SK-N-SH (cell line): Measurements from ENCODE around the gene TUBGCP2.

Experiments
- EZH2phosphoT487 ChIP-seq: fragments of 200-600 bp; sonication (generic); IDR thresholded peaks from 2 replicates; pipeline ENCODE4 v1.6.1; 2017; ENCODE audit warnings: low read depth, mixed run types, mild to moderate bottlenecking, antibody characterized with exemption, moderate library complexity, borderline replicate concordance
- FOXM1 ChIP-seq: IDR thresholded peaks from 2 replicates; pipeline ENCODE4 v1.4.0; 2012; ENCODE audit warnings: low read depth, mild to moderate bottlenecking
- POLR2AphosphoS5 ChIP-seq: IDR thresholded peaks from 2 replicates; pipeline ENCODE4 v1.6.1; 2012; ENCODE audit warnings: low read depth, low read length
- TAF1 ChIP-seq: IDR thresholded peaks from 2 replicates; pipeline ENCODE4 v1.6.1; 2012; ENCODE audit warnings: low read depth, mild to moderate bottlenecking, low read length, moderate library complexity, borderline replicate concordance
- YY1 ChIP-seq: IDR thresholded peaks from 2 replicates; pipeline ENCODE4 v1.4.0; 2012; ENCODE audit warnings: low read depth, mild to moderate bottlenecking
- TF ChIP-seq, protein P1 (sequence below): IDR thresholded peaks from 2 replicates; pipeline ENCODE4 v1.4.0; 2012; ENCODE audit warnings: low read depth, borderline replicate concordance
- TF ChIP-seq, protein P2 (sequence below): fragments of 200-600 bp; sonication (generic); IDR thresholded peaks from 2 replicates; pipeline ENCODE4 v1.6.1; 2017; ENCODE audit warnings: antibody characterized with exemption, mild to moderate bottlenecking, moderate library complexity
- TF ChIP-seq, protein P3 (sequence below): IDR thresholded peaks from 2 replicates; pipeline ENCODE4 v1.4.0; 2012; ENCODE audit warnings: low read depth
- TF ChIP-seq, protein P4 (sequence below): IDR thresholded peaks from 2 replicates; pipeline ENCODE4 v1.6.1; 2012; ENCODE audit warnings: mild to moderate bottlenecking, low read depth, low read length, moderate library complexity

DNA sequence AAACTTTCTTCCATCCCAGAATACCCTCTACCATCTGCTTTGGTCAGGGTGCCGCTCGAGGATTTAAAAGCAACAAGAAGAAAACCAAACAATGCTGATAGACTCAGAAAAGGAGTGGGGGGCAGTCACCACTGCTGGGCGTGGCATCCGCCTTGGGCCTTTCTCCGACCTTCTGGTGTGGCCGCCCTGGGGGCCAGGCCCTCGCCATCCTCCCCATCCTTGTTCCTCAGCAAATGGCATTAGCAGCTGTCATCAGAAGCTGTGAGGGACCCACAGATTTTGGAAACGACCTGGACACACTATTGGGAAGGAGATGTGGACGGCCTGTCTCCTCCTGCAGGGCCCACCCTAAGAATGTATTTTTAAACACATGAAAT lies 4.1 kb upstream of the TUBGCP2 start:
- TF ChIP-seq, protein P1, sequence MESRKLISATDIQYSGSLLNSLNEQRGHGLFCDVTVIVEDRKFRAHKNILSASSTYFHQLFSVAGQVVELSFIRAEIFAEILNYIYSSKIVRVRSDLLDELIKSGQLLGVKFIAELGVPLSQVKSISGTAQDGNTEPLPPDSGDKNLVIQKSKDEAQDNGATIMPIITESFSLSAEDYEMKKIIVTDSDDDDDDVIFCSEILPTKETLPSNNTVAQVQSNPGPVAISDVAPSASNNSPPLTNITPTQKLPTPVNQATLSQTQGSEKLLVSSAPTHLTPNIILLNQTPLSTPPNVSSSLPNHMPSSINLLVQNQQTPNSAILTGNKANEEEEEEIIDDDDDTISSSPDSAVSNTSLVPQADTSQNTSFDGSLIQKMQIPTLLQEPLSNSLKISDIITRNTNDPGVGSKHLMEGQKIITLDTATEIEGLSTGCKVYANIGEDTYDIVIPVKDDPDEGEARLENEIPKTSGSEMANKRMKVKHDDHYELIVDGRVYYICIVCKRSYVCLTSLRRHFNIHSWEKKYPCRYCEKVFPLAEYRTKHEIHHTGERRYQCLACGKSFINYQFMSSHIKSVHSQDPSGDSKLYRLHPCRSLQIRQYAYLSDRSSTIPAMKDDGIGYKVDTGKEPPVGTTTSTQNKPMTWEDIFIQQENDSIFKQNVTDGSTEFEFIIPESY: no peak
- TF ChIP-seq, protein P2, sequence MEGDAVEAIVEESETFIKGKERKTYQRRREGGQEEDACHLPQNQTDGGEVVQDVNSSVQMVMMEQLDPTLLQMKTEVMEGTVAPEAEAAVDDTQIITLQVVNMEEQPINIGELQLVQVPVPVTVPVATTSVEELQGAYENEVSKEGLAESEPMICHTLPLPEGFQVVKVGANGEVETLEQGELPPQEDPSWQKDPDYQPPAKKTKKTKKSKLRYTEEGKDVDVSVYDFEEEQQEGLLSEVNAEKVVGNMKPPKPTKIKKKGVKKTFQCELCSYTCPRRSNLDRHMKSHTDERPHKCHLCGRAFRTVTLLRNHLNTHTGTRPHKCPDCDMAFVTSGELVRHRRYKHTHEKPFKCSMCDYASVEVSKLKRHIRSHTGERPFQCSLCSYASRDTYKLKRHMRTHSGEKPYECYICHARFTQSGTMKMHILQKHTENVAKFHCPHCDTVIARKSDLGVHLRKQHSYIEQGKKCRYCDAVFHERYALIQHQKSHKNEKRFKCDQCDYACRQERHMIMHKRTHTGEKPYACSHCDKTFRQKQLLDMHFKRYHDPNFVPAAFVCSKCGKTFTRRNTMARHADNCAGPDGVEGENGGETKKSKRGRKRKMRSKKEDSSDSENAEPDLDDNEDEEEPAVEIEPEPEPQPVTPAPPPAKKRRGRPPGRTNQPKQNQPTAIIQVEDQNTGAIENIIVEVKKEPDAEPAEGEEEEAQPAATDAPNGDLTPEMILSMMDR: no peak
- TF ChIP-seq, protein P3, sequence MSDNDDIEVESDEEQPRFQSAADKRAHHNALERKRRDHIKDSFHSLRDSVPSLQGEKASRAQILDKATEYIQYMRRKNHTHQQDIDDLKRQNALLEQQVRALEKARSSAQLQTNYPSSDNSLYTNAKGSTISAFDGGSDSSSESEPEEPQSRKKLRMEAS: no peak
- no peak for TF ChIP-seq TAF1
- TF ChIP-seq POLR2AphosphoS5: no peak
- TF ChIP-seq YY1: no peak
- no peak for TF ChIP-seq FOXM1
- TF ChIP-seq, protein P4, sequence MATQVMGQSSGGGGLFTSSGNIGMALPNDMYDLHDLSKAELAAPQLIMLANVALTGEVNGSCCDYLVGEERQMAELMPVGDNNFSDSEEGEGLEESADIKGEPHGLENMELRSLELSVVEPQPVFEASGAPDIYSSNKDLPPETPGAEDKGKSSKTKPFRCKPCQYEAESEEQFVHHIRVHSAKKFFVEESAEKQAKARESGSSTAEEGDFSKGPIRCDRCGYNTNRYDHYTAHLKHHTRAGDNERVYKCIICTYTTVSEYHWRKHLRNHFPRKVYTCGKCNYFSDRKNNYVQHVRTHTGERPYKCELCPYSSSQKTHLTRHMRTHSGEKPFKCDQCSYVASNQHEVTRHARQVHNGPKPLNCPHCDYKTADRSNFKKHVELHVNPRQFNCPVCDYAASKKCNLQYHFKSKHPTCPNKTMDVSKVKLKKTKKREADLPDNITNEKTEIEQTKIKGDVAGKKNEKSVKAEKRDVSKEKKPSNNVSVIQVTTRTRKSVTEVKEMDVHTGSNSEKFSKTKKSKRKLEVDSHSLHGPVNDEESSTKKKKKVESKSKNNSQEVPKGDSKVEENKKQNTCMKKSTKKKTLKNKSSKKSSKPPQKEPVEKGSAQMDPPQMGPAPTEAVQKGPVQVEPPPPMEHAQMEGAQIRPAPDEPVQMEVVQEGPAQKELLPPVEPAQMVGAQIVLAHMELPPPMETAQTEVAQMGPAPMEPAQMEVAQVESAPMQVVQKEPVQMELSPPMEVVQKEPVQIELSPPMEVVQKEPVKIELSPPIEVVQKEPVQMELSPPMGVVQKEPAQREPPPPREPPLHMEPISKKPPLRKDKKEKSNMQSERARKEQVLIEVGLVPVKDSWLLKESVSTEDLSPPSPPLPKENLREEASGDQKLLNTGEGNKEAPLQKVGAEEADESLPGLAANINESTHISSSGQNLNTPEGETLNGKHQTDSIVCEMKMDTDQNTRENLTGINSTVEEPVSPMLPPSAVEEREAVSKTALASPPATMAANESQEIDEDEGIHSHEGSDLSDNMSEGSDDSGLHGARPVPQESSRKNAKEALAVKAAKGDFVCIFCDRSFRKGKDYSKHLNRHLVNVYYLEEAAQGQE: no peak
- TF ChIP-seq EZH2phosphoT487: no peak
